ENCODE results near the gene TDRD10.
"Not testable (repeated sequence)": the region's sequence is repeated elsewhere in the genome, so short reads cannot be mapped to it uniquely, and the experiment has no call there.

TDRD10 gene

GRCh38 chr1:154485910-154486496, 16.0 kb upstream of the TDRD10 start:
- ATAC-seq (replicated peaks) (no peak), DNase-seq (no peak)
- peaks cover 0 to 1% of the 10 kb centered on the region in 2 donors for H3K4me1 Mint-ChIP-seq (ENCODE audit: low read depth in 2 of 2)
- peaks cover 6 to 8% of the 10 kb centered on the region in 2 donors for H3K27me3 Mint-ChIP-seq
- no peaks in the 10 kb centered on the region for H3K9me3 Mint-ChIP-seq
- H3K36me3 Mint-ChIP-seq (ENCODE audit: insufficient read depth): no peaks in the 10 kb centered on the region
- H3K4me3 Mint-ChIP-seq: no peak overlapping the region
- no peak overlapping the region for H3K27ac Mint-ChIP-seq

DNA sequence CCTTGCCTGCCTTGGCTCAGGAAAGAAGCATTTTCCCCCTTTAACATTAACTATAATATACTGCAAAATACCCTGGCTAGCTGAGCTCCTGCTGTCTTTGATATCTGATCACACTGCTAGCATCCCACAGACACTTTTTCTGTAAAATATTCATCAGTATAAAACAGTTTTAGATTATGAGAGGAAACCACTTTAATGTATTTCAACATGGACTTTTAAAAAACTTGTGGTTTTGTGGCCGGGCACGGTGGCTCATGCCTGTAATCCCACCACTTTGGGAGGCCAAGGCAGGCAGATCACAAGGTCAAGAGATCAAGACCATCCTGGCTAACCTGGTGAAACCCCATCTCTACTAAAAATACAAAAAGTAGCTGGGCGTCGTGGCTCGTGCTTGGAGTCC, 15.3 kb upstream of the TDRD10 start:
- H3K9me3 Mint-ChIP-seq; ATAC-seq (replicated peaks); DNase-seq; H3K4me1 Mint-ChIP-seq (ENCODE audit: low read depth in 2 of 2); H3K27me3 Mint-ChIP-seq; H3K4me3 Mint-ChIP-seq; H3K36me3 Mint-ChIP-seq (ENCODE audit: insufficient read depth); H3K27ac Mint-ChIP-seq: not testable (repeated sequence)

DNA sequence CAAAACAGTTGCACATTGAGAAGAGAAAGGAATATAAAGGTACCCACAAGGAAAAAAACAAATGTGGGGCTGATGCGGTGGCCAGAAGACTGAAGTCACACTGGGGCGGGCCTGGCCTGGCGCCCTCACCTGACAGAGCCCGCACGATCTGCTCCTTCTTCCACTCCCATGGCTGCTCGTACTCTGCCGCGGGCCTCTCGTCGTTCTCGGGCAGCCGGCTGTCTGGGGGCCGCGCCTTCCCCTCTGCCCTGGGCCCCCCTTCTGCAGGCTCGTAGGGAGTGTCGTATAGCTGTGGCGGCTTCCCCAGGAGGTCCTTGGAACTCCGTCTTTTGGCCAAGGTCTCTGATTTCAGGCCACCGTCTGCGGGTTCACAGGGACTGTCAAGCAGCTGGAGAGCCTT, 13.1 kb upstream of the TDRD10 start:
- Mint-ChIP-seq H3K27ac (no peak overlapping the region), H3K36me3 (ENCODE audit: insufficient read depth) (no peaks in the 10 kb centered on the region), H3K4me1 (ENCODE audit: low read depth in 2 of 2) (peaks cover 10 to 13% of the 10 kb centered on the region in 2 donors), H3K27me3 (no peaks in the 10 kb centered on the region), H3K4me3 (no peak overlapping the region), H3K9me3 (no peaks in the 10 kb centered on the region)
- DNase-seq (no peak), ATAC-seq (replicated peaks) (no peak)

GRCh38 chr1:154489695-154490274, 12.2 kb upstream of the TDRD10 start:
- no peak for ATAC-seq (replicated peaks)
- Mint-ChIP-seq H3K27me3 (no peaks in the 10 kb centered on the region), H3K4me1 (ENCODE audit: low read depth in 2 of 2) (peaks cover 10 to 13% of the 10 kb centered on the region in 2 donors), H3K4me3 (no peak overlapping the region), H3K36me3 (ENCODE audit: insufficient read depth) (no peaks in the 10 kb centered on the region), H3K27ac (no peak overlapping the region), H3K9me3 (no peaks in the 10 kb centered on the region)
- no peak for DNase-seq

DNA sequence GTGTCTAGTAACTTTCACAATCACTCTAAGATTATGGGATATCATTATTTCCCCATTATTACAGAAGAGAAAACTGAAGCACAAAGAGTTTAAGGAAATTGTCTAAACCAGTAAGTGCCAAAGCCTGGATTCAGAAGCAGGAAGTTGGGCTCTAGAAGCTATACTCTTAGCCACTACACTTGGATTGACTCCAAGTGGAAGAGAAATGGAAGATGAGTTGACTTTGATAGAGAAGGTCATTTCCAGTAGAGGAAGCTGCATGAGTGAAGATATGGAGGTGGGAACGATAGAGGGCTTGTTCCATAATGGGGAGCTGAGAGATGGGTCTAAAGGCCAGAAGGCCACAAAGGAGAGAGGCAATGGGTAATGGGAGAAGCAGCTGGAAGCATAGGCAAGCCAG, 11.7 kb upstream of the TDRD10 start:
- no peak for DNase-seq
- no peak for ATAC-seq (replicated peaks)
- Mint-ChIP-seq H3K36me3 (ENCODE audit: insufficient read depth) (no peaks in the 10 kb centered on the region), H3K9me3 (no peaks in the 10 kb centered on the region), H3K4me1 (ENCODE audit: low read depth in 2 of 2) (peaks cover 10 to 13% of the 10 kb centered on the region in 2 donors), H3K4me3 (no peak overlapping the region), H3K27me3 (no peaks in the 10 kb centered on the region), H3K27ac (peak overlapping the region in 1 of 2 donors; percentile 49)

GRCh38 chr1:154492115-154492514, 9.9 kb upstream of the TDRD10 start:
- Mint-ChIP-seq H3K27ac (peak overlapping the region; percentile 57 to 79), H3K36me3 (ENCODE audit: insufficient read depth) (no peaks in the 10 kb centered on the region), H3K4me1 (ENCODE audit: low read depth in 2 of 2) (peaks cover 10 to 17% of the 10 kb centered on the region in 2 donors), H3K4me3 (peak overlapping the region in 1 of 2 donors; percentile 72), H3K9me3 (no peaks in the 10 kb centered on the region), H3K27me3 (no peaks in the 10 kb centered on the region)
- DNase-seq (no peak), ATAC-seq (replicated peaks) (peak; percentile 21)

DNA sequence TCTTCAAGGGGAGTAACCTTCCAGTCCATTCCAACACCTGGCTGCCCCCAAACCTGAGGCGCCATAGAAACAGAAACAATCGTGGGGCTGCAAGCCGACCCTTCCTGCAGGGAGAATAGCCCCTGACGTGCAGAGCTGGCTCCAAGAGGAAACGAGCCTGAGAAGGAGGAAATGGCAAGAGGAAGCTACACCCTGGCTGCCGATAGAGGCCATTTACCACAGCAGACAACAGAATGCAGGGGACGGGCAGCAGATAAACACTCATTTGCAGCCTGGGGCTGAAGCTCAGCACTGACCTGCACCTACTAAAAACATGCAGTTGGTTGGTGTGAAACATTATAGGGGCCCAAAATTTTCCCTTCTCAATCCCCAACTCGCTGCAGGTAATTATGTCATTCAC, 8.7 kb upstream of the TDRD10 start:
- Mint-ChIP-seq H3K27ac (peak overlapping the region; percentile 35 to 79), H3K36me3 (ENCODE audit: insufficient read depth) (no peaks in the 10 kb centered on the region), H3K4me3 (peak overlapping the region; percentile 56 to 72), H3K4me1 (ENCODE audit: low read depth in 2 of 2) (peaks cover 10 to 18% of the 10 kb centered on the region in 2 donors), H3K9me3 (no peaks in the 10 kb centered on the region), H3K27me3 (no peaks in the 10 kb centered on the region)
- ATAC-seq (replicated peaks) (peak; percentile 76), DNase-seq (peak in 1 of 3 experiments; percentile 9)

DNA sequence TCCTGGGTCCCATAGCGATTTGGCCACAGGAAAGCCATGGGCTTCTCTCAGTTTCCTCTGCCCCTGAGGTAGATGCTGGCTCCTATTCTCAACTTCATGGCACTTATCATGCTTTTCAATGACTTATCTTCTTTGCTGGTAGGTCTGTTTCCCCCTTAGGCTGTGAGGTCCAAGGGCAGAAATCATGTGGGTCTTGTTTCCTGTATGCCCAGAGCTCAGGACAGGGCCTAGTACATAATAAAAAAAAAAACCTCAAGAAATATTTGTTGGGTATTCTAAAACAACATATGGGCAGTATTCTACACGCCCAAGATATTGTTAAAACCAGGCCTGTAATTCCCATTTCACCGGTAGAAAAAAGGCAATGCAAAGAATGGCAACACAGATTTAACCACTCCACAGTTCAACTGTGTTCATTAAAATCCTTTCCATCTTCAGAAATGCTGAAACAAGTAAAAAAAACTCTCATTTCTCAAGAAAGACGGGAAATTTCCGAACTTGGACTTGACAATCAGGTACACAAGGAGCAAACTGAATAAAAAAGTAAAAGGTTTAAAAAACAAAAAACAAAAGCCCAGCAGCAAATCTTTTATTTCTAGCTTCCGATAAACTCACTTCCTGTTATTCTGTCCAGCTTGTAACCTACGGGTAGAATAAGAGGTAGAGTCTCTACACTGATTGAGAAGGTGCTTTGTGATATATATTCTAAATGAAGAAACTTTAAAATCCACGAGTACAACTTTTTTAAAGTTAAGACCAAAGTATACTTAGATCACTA, 6.3 kb upstream of the TDRD10 start:
- Mint-ChIP-seq H3K27me3 (peaks cover 21 to 22% of the 10 kb centered on the region in 2 donors), H3K4me3 (no peak overlapping the region), H3K36me3 (ENCODE audit: insufficient read depth) (no peaks in the 10 kb centered on the region), H3K27ac (no peak overlapping the region), H3K9me3 (no peaks in the 10 kb centered on the region), H3K4me1 (ENCODE audit: low read depth in 2 of 2) (peaks cover 9 to 18% of the 10 kb centered on the region in 2 donors)
- no peak for ATAC-seq (replicated peaks)
- DNase-seq: no peak

GRCh38 chr1:154496383-154496782, 5.6 kb upstream of the TDRD10 start:
- Mint-ChIP-seq H3K27me3 (peaks cover 24 to 29% of the 10 kb centered on the region in 2 donors), H3K36me3 (ENCODE audit: insufficient read depth) (no peaks in the 10 kb centered on the region), H3K4me3 (no peak overlapping the region), H3K9me3 (no peaks in the 10 kb centered on the region), H3K4me1 (ENCODE audit: low read depth in 2 of 2) (peaks cover 11 to 18% of the 10 kb centered on the region in 2 donors), H3K27ac (no peak overlapping the region)
- ATAC-seq (replicated peaks) (no peak), DNase-seq (no peak)

DNA sequence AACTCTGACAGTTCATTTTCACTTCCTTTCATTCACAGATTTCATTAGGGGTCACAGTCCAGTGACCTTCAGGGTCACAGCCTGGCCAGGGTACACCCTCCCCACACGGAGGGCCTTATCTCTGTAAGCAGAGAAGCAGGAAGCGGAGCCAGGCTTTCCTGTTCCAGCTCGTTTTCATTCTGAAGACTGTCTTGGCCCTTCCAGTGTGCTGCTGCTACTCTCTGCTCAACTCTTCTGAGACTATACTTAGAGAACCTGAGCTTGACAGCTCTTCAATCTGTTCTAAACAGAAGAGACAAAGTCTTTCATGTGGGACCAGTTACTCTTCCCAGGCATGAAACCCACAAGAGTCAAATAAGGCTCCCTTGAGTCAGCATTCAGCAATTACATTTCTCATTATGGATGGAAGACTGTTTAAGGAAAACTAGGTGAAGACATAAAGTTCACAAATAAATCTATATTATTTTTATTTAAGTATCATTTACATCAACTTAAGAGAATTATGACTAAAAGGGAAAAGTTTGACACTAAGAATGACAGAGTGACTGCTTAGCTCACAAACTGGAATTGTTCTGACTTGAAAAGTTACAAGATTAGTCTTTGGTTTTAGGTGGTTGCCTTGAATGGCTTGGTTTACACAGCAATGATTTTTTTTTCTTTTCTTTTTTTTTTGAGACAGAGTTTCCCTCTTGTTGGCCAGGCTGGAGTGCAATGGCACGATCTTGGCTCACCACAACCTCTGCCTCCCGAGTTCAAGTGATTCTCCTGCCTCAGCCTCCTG, 4.8 kb upstream of the TDRD10 start:
- Mint-ChIP-seq H3K27ac (no peak overlapping the region), H3K4me1 (ENCODE audit: low read depth in 2 of 2) (peaks cover 12 to 18% of the 10 kb centered on the region in 2 donors), H3K36me3 (ENCODE audit: insufficient read depth) (no peaks in the 10 kb centered on the region), H3K4me3 (no peak overlapping the region), H3K27me3 (peaks cover 24 to 32% of the 10 kb centered on the region in 2 donors), H3K9me3 (no peaks in the 10 kb centered on the region)
- DNase-seq: no peak
- ATAC-seq (replicated peaks): no peak

- Mint-ChIP-seq H3K4me3 (no peak overlapping the region), H3K27me3 (peaks cover 33 to 44% of the 10 kb centered on the region in 2 donors), H3K4me1 (ENCODE audit: low read depth in 2 of 2) (peaks cover 3 to 5% of the 10 kb centered on the region in 2 donors), H3K9me3 (no peaks in the 10 kb centered on the region), H3K27ac (no peak overlapping the region), H3K36me3 (ENCODE audit: insufficient read depth) (no peaks in the 10 kb centered on the region)
- no peak for ATAC-seq (replicated peaks)
- DNase-seq: no peak
Measured at GRCh38 chr1:154499446-154499845, 2.6 kb upstream of the TDRD10 start.

DNA sequence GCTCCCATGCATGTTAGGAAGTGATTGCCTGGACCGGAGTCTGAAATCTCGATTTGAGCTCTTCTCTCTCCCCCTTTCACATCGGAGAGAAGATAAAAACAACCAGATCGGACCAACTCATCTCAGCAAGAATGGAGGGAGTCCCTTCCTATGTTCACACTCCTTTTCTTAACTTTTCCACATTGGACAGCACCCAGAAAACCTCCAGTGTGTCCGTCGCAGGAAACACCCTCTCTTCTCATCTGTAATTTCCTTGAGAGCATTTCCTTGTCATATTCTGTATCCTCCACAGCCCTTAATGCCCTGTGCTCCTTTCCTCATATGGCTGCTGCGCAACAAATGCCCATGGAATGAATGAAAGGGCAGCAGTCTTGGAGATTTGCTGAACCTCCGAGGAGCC, 1.5 kb upstream of the TDRD10 start:
- Mint-ChIP-seq H3K27me3 (peaks cover 42 to 55% of the 10 kb centered on the region in 2 donors), H3K36me3 (ENCODE audit: insufficient read depth) (no peaks in the 10 kb centered on the region)

DNA sequence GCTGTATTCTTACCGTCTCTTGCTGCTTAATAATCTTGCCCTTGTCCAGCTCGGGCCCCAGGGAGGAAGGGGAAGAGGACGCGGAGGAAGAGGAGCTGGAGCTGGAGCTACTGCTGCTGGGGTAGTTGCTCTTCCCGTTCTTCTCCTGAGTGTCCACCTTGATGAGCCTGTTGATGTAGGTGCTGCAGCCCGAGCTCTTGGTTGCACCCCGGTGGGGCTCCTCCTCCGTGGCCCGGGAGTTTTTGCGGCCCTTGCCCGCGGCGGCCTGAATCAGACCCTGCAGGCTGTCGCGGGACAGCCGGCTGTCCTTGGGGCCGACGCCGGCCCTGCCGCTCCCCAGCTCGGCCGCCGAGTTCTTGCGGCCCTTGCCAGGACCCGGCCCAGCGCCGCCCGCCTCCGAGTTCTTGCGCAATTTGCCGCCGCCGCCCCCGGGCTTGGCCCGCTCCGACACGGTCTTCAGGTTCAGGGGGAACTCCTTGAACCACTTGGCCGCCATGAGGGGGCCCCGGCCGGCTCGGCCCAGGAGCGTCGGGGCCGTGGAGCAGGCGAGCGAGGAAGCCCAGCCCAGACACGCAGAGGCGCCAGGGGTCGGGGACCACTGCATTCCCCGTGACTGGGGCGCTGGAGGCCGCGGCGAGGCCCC, 475 bp upstream of the TDRD10 start:
- Mint-ChIP-seq H3K27me3 (peaks cover 51 to 65% of the 10 kb centered on the region in 2 donors), H3K36me3 (ENCODE audit: insufficient read depth) (no peaks in the 10 kb centered on the region), H3K4me1 (ENCODE audit: low read depth in 2 of 2) (peaks cover 3 to 5% of the 10 kb centered on the region in 2 donors), H3K4me3 (peak overlapping the region; percentile 6 to 48), H3K27ac (no peak overlapping the region), H3K9me3 (no peaks in the 10 kb centered on the region)
- DNase-seq: no peak
- peak; percentile 45 for ATAC-seq (replicated peaks)

More for the DNA sequence above, 1.5 kb upstream of the TDRD10 start:
- H3K27ac Mint-ChIP-seq: no peak overlapping the region
- ATAC-seq (replicated peaks) (no peak), DNase-seq (no peak)
- H3K4me1 Mint-ChIP-seq (ENCODE audit: low read depth in 2 of 2): peaks cover 3 to 5% of the 10 kb centered on the region in 2 donors
- H3K4me3 Mint-ChIP-seq: no peak overlapping the region
- no peaks in the 10 kb centered on the region for H3K9me3 Mint-ChIP-seq

Measured in effector memory CD8-positive, alpha-beta T cell (primary cell).